ENCODE measurements around the gene MB21D2.
"Not testable (repeated sequence)": the region's sequence is repeated elsewhere in the genome, so short reads cannot be mapped to it uniquely, and the experiment has no call there.

The MB21D2 gene

DNA sequence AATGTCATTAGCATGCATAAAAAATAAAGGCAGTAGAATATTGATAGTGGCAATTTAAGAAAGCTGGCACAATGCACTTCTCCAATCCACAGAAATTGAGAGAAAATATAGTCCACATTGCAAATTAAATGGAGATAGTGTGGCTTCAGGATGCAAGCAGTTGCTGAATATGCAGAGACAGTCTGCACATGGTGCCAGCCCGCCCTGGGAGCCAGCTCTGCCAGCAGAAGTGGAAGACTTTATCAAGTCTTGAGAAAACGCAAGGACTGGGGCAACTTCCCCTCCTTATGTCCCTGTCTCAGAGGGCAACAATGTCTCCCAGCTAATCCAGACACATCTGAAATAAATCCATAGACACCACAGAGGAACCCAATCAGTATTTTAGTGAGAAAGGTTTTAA lies 57.2 kb downstream of the MB21D2 start:
- no peak for DNase-seq (ENCODE audit: low read depth, low spot score)

DNA sequence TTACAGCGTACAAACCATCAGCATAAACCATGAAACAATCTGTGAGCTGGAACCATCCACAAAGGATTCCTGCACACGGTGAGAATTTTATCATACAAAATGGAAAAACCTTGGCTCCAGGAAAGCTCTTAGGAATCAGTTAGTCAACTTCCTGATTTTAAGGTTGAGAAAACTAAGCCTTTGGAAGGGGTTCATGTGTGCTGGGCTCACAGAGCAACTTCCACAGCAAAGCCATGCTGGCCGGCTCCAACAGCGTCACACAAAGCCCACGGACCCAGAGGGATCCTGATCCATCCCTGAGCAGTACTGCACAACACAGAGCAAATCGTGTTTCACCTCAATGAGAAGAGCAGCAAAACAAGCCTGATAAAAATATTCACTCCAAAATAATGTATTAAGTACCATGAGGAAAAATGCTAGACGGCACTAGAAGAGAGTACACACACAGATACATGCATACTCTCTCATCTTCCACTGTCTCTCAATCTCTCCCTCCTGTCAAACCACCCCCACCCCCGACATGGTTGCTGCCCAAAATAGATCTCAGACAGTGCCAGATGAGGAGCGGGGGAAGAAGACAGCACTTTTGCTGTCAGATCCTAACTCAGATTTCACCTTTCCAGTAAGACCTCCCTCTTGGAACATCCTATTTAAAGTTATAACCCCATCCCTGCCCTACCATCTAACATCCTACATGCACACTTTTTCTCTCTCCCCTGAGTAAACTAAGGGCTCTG lies 58.6 kb downstream of the MB21D2 start:
- DNase-seq (ENCODE audit: low read depth, low spot score), result no peak

GRCh38 chr3:192857260-192857661 lies 60.4 kb downstream of the MB21D2 start:
- no peak for DNase-seq (ENCODE audit: low read depth, low spot score)

- no peak for DNase-seq (ENCODE audit: low read depth, low spot score)
Observed at GRCh38 chr3:192855434-192855833, 62.2 kb downstream of the MB21D2 start.

DNA sequence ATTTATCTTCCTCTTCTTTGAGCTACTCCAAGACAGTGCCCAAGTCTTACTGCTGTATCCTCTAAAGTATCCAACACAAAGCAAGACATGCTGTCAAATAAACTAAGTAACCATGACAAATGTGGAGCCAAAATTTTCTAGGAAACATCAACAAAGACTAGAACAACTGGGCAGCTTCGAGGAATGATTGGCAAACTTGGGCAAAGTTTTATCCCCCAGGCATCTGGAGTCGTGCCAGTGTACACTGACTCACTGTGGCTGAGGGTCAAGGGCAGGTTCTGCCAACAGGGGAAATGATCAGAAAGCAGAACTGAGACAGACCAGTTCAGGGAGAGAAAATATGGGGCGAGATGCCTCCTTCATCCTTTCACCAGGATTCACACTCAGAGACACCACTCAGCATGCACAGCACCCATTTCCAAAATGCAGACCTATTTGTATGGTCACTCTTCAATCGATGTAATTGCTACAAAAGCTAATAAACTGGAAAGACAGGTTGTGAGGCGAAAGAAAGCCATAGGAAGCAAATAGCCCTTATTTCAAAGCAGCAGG lies 65.8 kb downstream of the MB21D2 start:
- no peak for DNase-seq (ENCODE audit: low read depth, low spot score)

DNA sequence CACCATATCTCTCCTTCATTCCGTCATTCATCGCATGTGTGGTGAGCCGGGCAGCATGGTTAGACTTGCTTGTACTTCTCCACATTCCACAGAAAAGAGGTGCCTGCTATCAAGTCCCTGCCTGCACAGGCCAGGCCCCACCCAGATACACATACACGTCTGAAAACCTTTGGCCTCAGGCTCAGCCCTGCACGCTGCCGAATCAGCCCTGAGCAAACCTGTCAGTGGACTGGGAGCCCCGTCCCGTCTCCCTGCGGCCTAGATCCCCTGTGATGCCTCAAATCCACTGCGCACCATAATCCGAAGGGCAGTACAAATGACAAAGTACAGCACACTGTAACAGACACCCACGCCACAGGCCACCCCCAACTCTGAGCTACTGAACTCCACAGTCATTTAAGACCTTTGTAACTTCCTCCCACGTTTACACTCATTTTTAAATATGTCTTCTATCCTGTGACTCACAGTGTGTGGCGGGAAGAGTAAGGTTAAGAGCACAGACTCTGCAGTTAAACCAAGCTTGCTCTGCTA lies 67.1 kb downstream of the MB21D2 start:
- no peak for DNase-seq (ENCODE audit: low read depth, low spot score)

GRCh38 chr3:192849821-192850220 lies 67.8 kb downstream of the MB21D2 start:
- not testable (repeated sequence) for DNase-seq (ENCODE audit: low read depth, low spot score)

GRCh38 chr3:192848371-192849233 lies 69.1 kb downstream of the MB21D2 start:
- no peak for DNase-seq (ENCODE audit: low read depth, low spot score)

DNA sequence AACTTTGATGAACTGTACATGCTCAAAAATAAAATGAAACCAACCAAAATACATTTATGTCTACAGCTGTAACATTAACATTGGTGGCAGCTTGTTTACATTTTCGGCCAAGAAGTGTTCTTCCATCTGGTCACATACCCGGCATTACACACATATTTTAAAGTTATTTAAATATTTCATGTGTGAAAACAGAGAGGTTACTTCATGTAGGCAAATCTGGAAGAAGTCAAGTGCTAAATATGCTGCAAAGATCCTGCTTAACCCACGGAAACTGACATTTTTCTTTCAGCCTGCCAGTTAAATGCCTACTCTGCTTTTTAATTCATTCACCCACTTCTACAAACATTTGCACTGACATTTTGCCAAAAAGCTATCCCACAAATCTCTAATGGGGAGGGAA lies 69.7 kb downstream of the MB21D2 start:
- DNase-seq (ENCODE audit: low read depth, low spot score), result no peak

GRCh38 chr3:192845526-192845855 lies 72.2 kb downstream of the MB21D2 start:
- no peak for DNase-seq (ENCODE audit: low read depth, low spot score)

- DNase-seq (ENCODE audit: low read depth, low spot score), result no peak
Observed at GRCh38 chr3:192844836-192845525, 72.7 kb downstream of the MB21D2 start.

DNA sequence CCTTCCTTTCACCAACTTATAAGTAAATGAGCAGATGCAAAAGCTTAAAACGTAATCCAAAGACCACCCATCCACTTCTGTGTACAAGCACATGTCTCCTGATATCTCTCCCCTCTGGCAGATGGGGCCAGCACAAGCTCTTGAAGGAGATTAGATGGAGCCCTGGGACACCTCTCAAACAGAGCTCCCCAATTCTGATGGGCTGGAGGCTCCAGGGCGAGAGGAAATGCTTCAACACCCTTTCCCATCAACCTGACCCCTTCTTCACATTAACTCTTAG lies 73.2 kb downstream of the MB21D2 start:
- DNase-seq (ENCODE audit: low read depth, low spot score), result no peak

DNA sequence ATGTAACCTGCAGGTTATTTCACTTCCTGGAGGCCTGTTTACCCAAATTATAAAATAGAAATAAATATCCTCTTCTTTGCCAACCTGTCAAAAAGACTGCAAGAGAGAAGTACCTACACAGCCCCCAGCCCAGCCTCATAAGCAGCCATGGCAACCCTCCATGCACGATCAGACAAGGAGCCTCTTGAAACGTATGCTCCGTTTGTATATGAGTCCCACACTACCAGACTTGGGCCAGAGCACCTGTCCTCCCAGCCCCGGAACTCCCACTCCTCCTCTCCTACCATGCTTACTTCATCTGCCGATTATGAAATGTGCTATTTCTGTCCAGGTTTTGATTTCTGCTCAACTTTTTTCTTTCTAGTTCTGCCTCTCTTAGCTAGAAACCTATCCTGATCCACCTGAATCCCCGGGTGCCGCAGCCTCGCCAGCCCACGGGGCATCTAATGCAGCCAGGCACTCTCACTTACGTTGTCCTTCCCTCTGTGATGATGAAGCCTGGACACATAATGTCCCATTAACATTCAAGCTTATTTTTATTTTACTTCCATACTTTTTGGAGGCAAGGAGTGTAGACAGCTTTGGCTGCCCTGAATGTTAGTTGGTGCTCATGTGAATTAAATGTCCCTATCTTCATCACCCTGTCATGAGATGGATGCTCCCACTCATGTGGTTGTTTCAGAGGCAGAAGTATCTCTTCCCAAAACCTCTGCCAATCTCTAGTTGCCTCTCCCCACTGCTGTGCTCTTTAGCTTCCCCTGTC lies 73.8 kb downstream of the MB21D2 start:
- DNase-seq (ENCODE audit: low read depth, low spot score), result no peak

GRCh38 chr3:192843119-192843518 lies 74.5 kb downstream of the MB21D2 start:
- no peak for DNase-seq (ENCODE audit: low read depth, low spot score)

DNA sequence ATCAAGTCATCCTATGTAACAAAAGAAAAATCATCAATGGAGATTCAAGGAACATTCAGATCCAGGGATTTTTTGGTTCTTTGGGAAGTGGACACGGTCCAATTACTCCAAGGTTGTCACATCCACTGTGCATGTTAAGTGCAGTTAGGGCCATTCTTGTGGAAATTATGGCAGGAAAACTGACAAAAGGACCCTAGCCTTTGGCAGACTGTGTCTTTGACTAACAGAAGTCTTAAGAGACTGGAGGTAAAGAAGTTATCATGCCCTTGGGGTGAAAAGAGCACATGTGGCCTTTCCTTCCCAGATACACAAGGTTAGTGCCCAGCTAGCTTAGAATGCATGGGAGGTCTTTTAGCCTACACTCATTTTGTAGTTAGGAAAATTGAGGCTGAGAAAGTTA lies 74.9 kb downstream of the MB21D2 start:
- no peak for DNase-seq (ENCODE audit: low read depth, low spot score)

GRCh38 chr3:192842138-192842537 lies 75.5 kb downstream of the MB21D2 start:
- DNase-seq (ENCODE audit: low read depth, low spot score), result no peak

DNA sequence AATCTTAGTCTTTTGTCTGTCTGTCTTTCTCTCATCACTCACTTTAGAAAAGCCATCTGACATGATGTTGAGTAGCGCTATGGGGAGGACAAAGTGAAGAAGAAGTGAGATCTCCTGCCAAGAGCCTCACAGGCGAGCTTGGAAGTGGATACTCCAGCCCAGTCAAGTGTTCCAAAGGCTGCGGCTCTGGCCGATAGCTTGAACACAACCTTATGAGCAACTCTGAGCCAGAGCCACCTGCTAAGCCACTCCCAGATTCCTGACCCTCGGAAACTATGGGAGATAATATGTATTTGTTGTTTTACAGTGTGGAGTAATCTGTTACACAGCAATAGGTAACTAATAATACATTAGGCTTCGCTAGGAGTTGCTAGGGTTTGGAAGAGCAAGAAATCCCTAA lies 76.2 kb downstream of the MB21D2 start:
- no peak for DNase-seq (ENCODE audit: low read depth, low spot score)

GRCh38 chr3:192840143-192840836 lies 77.4 kb downstream of the MB21D2 start:
- no peak for DNase-seq (ENCODE audit: low read depth, low spot score)

DNA sequence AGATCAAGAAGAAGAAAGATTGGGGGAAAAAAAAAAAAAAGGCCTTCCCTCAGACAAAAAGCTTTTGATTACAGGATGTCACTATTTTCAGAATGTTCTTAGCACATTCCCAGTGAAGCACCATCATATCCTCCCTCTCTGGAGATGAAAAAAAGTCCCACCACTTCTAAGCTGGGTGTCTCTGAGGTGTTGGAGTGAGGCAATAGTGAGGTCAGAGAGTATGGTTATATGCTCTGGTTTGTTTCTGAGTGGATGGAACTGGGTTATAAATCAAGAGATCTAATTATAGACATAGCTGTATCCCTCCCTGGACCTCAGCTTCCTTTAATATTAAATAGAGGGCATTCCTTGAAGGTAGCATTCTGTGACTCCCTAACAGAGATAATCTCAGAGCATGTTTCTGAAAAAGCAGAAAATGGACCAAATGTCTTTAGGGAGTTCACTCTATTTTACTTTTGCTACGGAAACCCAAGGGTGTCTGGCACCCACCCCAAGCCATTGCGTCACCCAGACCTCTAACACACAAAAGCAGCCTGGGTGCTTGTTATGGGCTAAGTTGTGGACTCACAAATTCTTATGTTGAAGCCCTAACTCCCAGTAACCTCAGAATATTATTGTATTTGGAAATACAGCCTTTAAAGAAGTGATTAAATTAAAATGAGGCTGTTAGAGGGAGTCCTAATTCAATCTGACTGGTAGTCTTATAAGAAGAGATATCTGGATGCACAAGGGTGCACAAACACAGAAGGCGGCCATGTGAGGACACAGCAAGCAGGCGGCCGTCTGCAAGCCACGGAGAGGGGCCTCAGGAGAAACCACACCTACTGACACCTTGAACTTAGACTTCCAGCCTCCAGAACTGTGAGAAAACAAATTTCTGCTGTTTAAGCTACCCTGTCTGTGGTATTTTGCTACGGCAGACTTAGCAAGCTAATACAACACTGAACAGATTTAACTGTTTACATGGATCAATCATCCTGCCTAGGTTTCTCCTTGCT lies 81.5 kb downstream of the MB21D2 start:
- no peak for DNase-seq (ENCODE audit: low read depth, low spot score)

GRCh38 chr3:192834428-192834827 lies 83.2 kb downstream of the MB21D2 start:
- no peak for DNase-seq (ENCODE audit: low read depth, low spot score)
